ENCODE measurements around the gene DLG2.

The DLG2 gene

GRCh38 chr11:84543367-84544159, 1083.6 kb downstream of the DLG2 start:
- Histone ChIP-seq H3K9me2 (replicated peaks; ENCODE audit: insufficient read depth, low read length) (no peaks in the 10 kb centered on the region), H3K4me2 (ENCODE audit: low read depth, low read length) (no peak overlapping the region), H3K79me2 (ENCODE audit: low read length) (no peaks in the 10 kb centered on the region), H3K4me3 (ENCODE audit: low read length) (no peak overlapping the region), H3K4me1 (ENCODE audit: low read length) (no peaks in the 10 kb centered on the region), H2AFZ (ENCODE audit: low read length) (no peak overlapping the region), H3K27ac (ENCODE audit: low read length) (no peak overlapping the region), H4K20me1 (ENCODE audit: insufficient read depth, low read length) (no peaks in the 10 kb centered on the region), H3K36me3 (replicated peaks; ENCODE audit: insufficient read depth, low read length) (no peaks in the 10 kb centered on the region), H3K9me3 (replicated peaks; ENCODE audit: insufficient read depth, low read length) (no peaks in the 10 kb centered on the region), H3F3A (ENCODE audit: insufficient read depth, low read length) (no peaks in the 10 kb centered on the region), H3K9ac (ENCODE audit: low read length) (no peak overlapping the region), H3K27me3 (replicated peaks; ENCODE audit: insufficient read depth, low read length) (no peaks in the 10 kb centered on the region)
- DNase-seq = no peak
- no peak for TF ChIP-seq EZH2phosphoT487 (IDR thresholded peaks at IDR 0.05; ENCODE audit: low read length)
- TF ChIP-seq CTCF (IDR thresholded peaks at IDR 0.05; ENCODE audit: low read length) = no peak

GRCh38 chr11:84541731-84542340, 1085.3 kb downstream of the DLG2 start:
- Histone ChIP-seq H3K27ac (ENCODE audit: low read length) (no peak overlapping the region), H3K4me2 (ENCODE audit: low read depth, low read length) (no peak overlapping the region)

GRCh38 chr11:84536456-84536855, 1090.7 kb downstream of the DLG2 start:
- H3K27me3 ChIP-seq (replicated peaks; ENCODE audit: insufficient read depth, low read length) = no peaks in the 10 kb centered on the region
- no peaks in the 10 kb centered on the region for H3F3A ChIP-seq (ENCODE audit: insufficient read depth, low read length)

More at GRCh38 chr11:84541731-84542340, 1085.3 kb downstream of the DLG2 start:
- TF ChIP-seq EZH2phosphoT487 (IDR thresholded peaks at IDR 0.05; ENCODE audit: low read length) = no peak
- TF ChIP-seq CTCF (IDR thresholded peaks at IDR 0.05; ENCODE audit: low read length) = no peak
- no peak for TF ChIP-seq EZH2 (optimal IDR thresholded peaks at IDR 0.05; ENCODE audit: low read depth, low read length)
- no peaks in the 10 kb centered on the region for H3K27me3 ChIP-seq (replicated peaks; ENCODE audit: insufficient read depth, low read length)
- no peak overlapping the region for H3K9ac ChIP-seq (ENCODE audit: low read length)
- no peaks in the 10 kb centered on the region for H3K79me2 ChIP-seq (ENCODE audit: low read length)
- H4K20me1 ChIP-seq (ENCODE audit: insufficient read depth, low read length) = no peaks in the 10 kb centered on the region
- H3K36me3 ChIP-seq (replicated peaks; ENCODE audit: insufficient read depth, low read length) = no peaks in the 10 kb centered on the region
- no peaks in the 10 kb centered on the region for H3K9me2 ChIP-seq (replicated peaks; ENCODE audit: insufficient read depth, low read length)
- no peak overlapping the region for H3K4me3 ChIP-seq (ENCODE audit: low read length)
- no peaks in the 10 kb centered on the region for H3K4me1 ChIP-seq (ENCODE audit: low read length)
- H3F3A ChIP-seq (ENCODE audit: insufficient read depth, low read length) = no peaks in the 10 kb centered on the region
- H2AFZ ChIP-seq (ENCODE audit: low read length) = no peak overlapping the region
- no peaks in the 10 kb centered on the region for H3K9me3 ChIP-seq (replicated peaks; ENCODE audit: insufficient read depth, low read length)
- DNase-seq = no peak

More at GRCh38 chr11:84536456-84536855, 1090.7 kb downstream of the DLG2 start:
- no peak overlapping the region for H2AFZ ChIP-seq (ENCODE audit: low read length)
- no peak overlapping the region for H3K27ac ChIP-seq (ENCODE audit: low read length)
- no peak overlapping the region for H3K9ac ChIP-seq (ENCODE audit: low read length)
- no peaks in the 10 kb centered on the region for H3K36me3 ChIP-seq (replicated peaks; ENCODE audit: insufficient read depth, low read length)
- H3K79me2 ChIP-seq (ENCODE audit: low read length) = no peaks in the 10 kb centered on the region
- H3K9me3 ChIP-seq (replicated peaks; ENCODE audit: insufficient read depth, low read length) = no peaks in the 10 kb centered on the region
- H3K4me3 ChIP-seq (ENCODE audit: low read length) = no peak overlapping the region
- H4K20me1 ChIP-seq (ENCODE audit: insufficient read depth, low read length) = no peaks in the 10 kb centered on the region
- H3K4me2 ChIP-seq (ENCODE audit: low read depth, low read length) = no peak overlapping the region
- TF ChIP-seq EZH2phosphoT487 (IDR thresholded peaks at IDR 0.05; ENCODE audit: low read length) (no peak), CTCF (IDR thresholded peaks at IDR 0.05; ENCODE audit: low read length) (no peak), EZH2 (optimal IDR thresholded peaks at IDR 0.05; ENCODE audit: low read depth, low read length) (no peak)
- no peaks in the 10 kb centered on the region for H3K9me2 ChIP-seq (replicated peaks; ENCODE audit: insufficient read depth, low read length)
- H3K4me1 ChIP-seq (ENCODE audit: low read length) = no peaks in the 10 kb centered on the region
- DNase-seq = no peak

Data from MM.1S (cell line).